RPMI8226 (cell line): ENCODE results near the gene RAD51B.

ENCODE experiments used
- DNase-seq: peaks from one replicate; pipeline ENCODE4 v3.0.0-alpha.2; 2015

Gene RAD51B

DNA sequence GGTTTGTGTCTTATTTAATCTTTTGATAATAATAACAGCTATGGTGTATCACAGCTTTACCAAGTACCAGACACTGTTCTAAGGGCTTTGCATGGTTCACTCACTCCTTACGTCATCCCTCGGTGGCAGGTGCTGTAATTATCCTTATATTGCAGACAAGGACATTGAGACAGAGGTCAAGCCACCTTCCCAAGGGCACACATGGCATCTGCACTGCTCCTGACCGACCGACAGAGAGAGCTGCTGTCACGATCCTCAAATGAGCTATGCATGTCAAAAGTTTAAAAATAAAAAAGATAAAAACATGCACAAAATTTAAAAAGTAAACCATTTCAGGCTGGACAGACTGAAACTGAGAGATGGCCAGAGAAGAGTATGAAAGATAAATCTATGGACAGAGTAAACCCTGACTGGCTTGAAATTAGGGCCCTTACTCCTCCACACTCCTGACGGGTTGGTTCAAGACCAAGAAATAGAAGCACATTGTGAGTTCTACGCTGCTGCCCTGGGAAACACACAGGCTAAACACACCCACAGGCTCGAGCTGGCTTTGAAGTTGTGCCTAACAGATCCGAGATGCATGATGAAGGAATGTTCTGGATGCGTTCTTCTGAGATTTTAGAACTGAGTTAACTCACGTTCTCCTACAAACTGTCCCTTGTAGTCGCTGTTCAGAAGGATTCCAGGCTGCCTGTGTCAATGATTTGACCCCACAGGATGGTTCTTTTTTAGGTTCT is 704.6 kb downstream of the RAD51B start:
- no peak for DNase-seq

DNA sequence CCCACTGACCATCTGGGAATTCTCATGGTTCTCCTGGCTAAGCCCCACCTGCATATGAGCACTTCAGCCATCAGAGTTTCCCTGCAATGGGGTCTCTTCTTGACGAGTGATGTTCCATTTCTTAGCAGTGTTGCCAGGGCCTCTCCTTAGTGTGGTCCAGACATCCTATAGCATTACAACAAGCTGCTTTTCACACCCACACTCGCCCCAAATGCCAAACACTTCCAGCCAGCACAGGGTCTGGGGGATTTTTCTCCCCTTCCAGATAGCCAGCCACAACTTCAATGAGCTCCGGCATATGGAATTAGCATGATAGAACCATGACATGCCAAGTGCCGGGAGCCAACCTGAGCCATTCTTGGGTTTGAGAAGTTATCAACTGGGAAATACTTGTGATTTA is 705.9 kb downstream of the RAD51B start:
- no peak for DNase-seq

GRCh38 chr14:68526512-68527091 is 707.0 kb downstream of the RAD51B start:
- DNase-seq: no peak

DNA sequence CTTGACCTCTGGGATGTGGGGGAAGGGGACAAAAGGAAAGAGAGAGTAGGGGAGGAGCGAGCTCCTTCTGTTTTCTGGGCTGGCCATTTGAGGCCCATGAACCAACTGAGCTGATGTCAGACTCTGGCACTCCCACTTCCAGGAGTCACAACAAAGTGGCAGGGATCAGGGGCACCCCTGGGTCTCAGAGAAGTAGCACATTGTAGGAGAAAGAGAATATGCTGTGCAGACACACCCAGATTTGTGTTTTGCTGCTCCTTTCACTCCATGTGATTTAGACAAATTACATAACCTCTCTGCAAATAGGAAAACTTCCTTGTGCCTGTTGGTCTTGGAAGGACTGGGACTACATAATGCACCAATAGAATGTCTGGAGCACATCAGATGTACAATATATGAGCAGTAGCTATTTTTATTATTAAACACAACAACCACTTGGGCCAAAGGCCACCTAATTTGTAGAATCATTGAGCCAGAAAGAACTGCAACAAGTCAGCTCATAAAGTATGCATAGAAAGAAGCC is 707.8 kb downstream of the RAD51B start:
- no peak for DNase-seq

DNA sequence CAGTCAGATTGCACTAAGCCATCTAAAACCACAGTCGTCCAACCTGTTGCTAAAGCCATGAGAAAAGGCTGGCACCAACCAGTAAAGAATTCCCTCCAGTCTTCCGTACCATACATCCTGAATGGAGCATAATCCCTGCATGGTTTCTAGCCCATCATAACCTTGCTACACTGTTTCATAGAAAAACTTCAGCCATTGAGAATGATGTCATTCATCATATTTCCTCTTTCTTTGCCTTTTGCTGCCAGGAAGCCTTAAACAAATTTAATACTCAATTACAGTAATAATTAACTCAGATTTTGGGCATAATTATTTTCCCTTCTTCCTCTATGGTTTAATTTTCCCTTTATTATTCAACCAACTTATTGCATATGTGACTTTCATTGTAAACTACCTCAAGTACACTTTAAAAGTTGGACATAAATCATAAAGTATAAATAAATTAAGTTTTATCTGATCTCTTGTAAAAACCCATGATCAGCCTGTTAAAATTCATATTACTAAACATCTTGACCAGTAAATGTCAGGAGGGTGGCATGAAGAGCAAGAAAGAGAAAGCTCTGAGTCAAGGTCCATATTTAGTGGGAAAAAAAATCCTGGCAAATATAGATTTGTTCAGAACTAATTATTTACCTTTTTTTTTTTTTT is 708.6 kb downstream of the RAD51B start:
- DNase-seq: no peak

GRCh38 chr14:68530443-68530842 is 710.9 kb downstream of the RAD51B start:
- DNase-seq: no peak

DNA sequence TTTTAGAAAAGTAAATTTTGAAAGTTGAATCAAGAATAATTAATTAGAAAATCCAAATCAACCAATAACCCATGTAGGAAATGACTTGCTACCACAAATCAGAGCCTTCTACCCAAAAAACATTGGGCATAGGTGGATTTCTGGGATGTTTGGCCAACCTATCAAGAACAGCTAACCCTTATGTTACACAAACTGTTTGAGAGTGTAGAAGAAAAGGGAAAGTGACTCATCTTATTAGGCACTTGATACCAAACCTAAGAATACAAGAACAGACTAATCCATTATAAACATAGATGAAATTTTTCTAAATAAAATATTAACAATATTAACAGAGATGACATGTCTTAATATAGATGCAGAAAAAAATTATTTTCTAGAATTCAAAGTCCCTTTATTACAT is 712.9 kb downstream of the RAD51B start:
- no peak for DNase-seq

- no peak for DNase-seq
Measured at GRCh38 chr14:68534276-68534675, 714.7 kb downstream of the RAD51B start.

GRCh38 chr14:68535404-68536017 is 715.9 kb downstream of the RAD51B start:
- DNase-seq: no peak

- no peak for DNase-seq
Measured at GRCh38 chr14:68536018-68536410, 716.4 kb downstream of the RAD51B start.

- no peak for DNase-seq
Measured at GRCh38 chr14:68538639-68539038, 719.1 kb downstream of the RAD51B start.

DNA sequence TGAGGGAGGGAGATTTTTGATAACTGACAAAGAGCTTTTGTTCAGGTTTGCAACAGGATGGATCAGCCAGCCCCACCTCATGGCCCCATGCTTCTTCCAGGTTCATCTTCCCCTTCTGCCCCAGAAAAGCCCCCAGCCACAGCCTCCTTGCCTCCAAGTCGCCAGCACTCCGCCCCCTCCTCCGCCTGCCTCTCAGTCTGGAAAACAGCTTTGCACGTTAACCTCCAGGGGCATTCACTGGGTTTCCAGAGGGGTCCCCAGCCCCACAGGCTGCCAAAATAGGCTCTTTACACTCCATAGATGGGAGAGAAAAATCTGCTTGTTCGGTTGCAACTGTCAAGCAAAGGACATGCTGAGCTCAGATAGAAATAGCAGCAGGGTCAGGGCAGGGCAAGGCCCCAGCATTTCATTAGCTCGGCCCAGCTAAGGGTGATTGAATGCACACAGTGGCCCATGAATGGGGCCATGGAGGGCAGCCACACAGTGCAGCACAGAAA is 719.7 kb downstream of the RAD51B start:
- DNase-seq: no peak

DNA sequence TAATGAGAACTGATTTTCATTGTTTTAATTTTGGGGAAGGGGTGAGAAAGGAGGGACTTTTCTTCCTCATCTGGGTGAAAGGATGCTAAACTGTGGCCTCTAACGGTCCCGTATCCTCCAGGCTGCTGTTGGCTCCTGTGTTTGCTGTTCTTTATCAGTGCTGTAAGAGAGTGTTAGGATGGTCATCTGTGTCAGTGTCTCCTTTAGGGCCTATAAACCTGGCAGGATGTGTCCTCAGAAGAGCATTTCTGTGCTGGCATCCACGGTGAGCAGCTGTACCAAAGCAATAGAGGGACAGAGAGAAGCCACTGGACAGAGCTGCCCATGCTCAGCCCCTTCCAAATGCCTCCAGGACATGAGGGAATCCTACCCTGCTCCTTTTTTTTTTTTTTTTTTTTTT is 720.2 kb downstream of the RAD51B start:
- no peak for DNase-seq

- no peak for DNase-seq
Measured at GRCh38 chr14:68541178-68541896, 721.8 kb downstream of the RAD51B start.

DNA sequence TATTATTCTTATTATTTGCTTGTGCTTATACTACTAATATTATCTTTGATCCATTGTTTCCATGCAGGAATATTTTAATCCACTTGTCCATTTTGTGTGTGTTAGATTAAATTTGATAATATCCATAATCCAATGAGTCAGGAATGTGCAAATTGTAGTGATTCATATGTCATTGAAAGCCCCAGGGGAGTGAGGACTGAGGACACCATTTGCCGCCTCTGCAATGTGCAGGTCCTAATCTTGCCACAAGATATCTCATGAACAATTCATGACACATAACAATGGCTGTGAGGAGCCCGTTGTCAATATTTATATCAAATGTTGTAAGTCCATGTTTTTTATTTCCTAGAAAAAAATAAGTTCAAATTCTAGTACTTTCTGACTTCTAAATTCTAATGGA is 722.8 kb downstream of the RAD51B start:
- no peak for DNase-seq

DNA sequence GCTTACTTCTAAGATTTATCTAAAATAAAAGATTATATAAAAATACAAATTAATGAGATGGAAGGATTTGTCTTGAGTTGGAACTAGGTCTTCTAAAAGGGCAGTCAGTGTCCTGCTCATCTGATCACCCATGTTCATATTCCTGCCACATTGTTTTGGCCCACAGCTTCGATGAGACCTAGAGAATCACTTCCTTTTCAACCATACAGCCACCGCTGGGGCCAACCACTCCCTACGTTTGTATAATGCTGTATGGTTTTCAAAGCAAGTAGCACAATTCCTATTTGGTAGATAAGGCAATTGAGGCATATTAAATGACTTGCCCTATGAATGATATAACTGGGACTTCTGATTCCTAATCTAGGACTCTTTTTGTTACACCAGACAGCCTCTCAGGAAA is 723.9 kb downstream of the RAD51B start:
- DNase-seq: no peak

- no peak for DNase-seq
Measured at GRCh38 chr14:68544081-68544892, 724.7 kb downstream of the RAD51B start.

DNA sequence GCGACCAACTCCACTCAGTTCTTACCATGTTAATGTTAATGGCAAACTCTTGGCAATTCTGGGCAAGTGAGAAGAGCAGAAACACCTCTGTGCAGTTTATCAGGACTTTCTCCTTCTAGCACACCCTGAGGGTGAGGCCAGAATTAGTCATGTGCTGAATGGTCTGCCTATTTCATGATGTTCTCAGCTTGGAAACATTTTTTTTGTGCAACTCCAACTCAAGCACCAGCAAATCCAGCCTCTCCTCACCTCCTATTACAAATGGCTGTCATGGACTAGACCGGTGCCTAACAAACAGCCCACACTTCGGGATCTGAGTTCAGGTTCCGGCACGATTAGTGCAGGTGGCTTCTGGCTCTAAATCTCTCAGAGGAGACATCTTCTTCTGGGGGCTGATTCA is 727.3 kb downstream of the RAD51B start:
- DNase-seq: no peak

GRCh38 chr14:68547305-68548193 is 728.0 kb downstream of the RAD51B start:
- no peak for DNase-seq

DNA sequence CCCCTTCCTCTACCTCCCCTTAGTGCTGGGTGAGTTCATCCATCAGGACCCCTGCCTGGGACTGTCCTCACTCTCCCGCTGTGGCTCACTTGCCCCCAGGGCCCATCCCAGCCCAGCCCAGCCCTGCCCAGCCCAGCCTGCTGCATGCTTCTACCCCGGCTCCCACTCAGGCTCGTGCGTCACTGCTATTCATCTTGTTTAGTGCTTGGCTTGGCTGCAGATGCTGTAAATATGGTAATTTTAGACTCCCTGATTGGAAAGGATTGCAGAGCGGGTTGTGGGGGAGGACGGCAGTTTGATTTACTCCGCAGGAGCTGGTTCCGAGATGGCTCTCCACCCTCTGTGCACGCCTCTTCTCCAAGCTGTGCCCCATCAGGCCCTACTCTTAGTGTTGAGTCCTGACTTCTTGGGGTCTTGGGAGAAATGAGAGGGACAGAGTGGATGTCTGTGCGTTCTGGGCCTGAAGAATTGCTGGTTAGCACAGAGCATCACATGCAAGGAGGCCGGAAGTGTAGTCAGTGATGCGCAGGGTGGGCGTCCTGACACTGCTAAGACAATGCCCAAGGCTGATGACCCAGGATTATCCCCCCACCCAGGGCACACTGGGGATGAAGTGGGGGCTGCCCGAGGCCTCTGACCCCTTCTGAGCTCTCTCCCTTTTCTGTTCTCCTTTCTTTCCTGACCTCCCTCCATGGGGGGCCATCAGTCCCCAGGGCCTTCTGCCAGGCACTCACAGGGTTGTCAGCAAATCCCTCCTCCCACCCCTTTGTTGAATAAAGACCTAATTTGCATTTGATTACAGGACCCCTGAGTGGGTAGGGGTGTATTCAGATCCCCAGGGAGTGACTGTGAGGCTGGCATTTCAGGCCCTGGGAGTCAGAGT is 728.9 kb downstream of the RAD51B start:
- no peak for DNase-seq
